Fibroblast of upper back skin (primary cell): ENCODE data around the gene TRAF5.
"Not testable (repeated sequence)": the region's sequence is repeated elsewhere in the genome, so short reads cannot be mapped to it uniquely, and the experiment has no call there.

Experiments
- DNase-seq: peaks from one replicate; pipeline ENCODE4 v3.0.0-alpha.2; 2013

Gene TRAF5, protein sequence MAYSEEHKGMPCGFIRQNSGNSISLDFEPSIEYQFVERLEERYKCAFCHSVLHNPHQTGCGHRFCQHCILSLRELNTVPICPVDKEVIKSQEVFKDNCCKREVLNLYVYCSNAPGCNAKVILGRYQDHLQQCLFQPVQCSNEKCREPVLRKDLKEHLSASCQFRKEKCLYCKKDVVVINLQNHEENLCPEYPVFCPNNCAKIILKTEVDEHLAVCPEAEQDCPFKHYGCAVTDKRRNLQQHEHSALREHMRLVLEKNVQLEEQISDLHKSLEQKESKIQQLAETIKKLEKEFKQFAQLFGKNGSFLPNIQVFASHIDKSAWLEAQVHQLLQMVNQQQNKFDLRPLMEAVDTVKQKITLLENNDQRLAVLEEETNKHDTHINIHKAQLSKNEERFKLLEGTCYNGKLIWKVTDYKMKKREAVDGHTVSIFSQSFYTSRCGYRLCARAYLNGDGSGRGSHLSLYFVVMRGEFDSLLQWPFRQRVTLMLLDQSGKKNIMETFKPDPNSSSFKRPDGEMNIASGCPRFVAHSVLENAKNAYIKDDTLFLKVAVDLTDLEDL

DNA sequence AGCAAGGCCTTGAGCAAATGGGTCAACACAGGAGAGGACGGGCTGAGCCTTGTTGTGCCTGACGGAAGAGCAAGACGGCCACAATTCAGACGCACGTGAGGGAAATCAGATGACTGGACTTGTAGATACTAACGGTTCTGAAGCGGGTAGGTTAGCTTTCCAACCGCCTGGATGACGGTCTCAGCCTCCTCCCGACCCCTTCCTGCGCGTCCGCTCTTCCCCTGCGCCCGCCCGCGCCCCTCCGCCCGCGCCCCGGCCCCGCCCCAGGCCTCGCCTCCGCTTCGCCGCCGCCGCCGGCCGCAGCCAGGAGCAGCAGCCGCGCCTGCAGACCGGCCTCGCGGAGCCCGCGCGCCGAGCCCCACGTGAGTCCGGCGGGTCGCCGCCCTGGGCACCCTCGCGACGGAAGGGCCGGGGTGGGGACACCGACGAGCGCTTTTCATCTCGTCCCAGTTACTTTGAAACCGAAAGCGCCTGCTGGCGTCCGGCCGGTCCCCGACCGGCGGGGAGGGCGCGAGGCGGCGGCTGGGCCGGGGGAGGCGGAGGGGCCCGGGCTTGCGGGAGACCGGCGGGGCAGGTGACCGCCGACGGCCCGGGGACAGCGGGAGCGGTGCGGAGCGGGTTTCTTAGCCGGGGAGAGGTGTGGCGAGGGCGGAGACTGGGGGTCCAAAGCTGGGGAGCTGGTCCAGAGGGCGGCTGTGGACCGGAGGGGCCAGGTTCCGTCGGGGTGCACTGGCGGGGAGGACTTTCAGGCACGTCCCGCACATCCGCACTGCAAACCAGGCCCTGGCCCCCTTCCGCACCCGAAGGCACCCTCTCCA is at the start of gene TRAF5:
Gene TRAF5 (plus strand): TSS at position 306 of the 818 bp plus-strand sequence. CDS start 26,407 bp downstream, outside the sequence.
- DNase-seq = peak; percentile 45

DNA sequence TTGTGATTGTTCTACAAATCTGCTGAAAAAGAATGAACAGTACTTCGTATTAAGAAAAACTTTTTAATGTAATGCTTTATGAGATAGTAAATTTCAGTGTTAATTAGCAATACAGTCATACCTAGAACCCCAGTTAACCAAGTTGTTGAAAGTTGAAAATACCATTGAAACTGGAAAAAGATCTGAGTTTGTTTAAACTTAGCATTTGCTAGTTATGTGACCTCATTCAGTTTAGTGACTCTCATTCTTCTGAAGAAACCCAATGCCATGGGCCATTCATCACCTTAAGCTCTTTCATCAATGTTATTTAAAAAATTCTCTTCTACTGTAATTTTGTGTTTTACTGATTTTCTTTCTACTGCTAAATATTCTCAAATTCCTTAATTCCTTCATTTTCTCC is 47.3 kb upstream of the TRAF5 start:
- no peak for DNase-seq

DNA sequence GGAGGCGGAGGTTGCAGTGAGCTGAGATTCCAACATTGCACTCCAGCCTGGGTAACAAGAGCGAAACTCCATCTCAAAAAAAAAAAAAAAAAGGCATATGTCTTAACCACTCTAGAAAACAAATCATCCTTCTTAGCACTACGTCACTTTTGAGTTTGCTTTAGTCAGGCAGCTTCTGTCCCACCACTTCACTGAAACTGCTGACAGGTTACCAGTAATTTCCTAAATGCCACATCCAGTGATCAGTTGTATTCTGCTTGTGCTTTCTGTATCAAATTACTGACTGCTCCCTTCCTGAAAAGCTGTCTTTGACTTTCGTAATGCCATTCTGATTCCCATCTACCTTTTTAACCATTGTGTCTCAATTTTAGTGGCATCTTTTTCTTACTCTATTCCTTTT is 45.7 kb upstream of the TRAF5 start:
- DNase-seq = no peak

DNA sequence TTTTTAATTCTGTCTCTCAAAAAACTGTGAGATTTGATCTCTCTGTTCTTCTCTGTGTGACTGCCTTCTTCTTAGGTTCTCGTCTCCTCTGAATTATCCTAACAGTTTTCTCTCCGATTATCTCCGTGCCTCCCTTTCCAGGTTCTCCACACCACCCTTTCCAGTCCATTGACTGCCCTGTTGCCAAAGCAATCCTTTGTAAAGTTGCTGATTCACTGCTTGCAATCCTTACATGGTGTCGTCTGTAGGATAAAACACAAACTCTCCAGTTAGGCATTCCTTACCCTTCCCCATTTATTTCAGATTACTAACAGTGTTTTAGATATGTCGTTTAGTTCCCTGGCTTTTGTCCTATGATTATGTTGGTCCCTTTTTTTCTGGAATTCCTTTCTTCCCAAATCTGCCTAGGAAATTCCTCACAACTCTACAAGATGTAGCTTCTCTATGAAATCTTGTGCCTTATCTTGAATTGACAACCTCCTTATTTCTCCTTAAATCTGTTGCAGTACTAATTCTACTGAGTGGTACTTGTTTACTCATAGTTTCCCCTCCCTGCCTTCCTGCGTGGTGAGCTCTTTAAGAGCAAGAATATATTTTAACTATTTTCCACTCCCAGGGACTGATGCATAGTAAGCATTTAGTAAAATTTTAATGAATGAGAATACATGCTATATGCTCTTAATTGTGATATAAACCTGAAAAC is 45.2 kb upstream of the TRAF5 start:
- DNase-seq = peak; percentile 8

DNA sequence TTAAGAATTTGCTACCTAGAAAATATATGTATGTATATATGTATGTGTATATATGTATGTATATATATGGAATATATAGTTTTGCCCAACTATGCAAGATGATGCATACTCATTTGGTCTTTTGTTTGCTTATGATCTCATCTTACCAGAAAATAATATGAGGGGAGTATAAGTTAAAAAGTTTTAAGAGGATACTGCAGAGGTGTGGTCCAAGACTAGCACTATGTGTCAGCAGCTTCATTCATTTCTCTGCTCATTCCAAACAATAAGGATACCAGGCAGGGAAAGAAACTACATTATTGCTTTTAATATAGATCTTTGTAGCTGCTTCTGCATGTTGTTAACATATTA is 44.6 kb upstream of the TRAF5 start:
- DNase-seq = no peak

DNA sequence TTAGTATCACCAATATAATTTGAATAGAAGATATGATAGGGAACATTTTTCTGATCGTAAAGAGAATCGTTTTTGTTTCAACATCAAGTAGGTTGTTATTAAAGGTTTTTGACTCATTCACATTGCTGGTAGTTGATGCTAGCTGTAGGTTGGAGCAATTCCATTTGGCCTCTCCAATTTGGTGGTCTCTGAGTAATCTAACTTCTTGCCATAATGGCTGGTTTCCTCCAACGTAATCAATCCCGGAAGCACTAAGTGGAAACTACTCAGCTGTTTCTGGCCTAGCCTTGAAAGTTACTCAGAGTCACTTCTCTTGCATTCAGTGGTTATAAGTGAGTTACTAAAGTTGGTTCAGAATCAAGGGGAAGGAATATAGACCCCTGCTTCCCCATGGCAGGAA is 41.4 kb upstream of the TRAF5 start:
- peak; percentile 54 for DNase-seq

DNA sequence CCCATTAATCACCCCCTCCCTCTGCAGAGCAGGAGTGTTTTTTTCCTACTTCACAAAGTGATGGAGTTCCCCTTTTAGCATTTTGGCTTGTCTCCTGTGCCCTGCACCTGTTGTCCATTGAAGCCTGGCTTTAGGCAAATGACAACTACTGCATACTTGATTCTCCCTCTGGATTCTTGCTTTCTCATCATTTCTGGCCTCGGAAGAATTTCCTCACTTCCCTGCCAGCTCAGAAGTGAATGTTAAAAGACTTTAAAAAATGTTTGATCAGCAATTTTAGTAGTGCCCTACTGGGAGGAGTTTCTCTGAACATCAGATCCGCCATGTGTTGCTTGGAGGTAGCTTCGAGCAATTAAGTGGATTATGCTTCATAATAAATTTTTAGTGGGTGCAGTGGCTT is 39.4 kb upstream of the TRAF5 start:
- no peak for DNase-seq

DNA sequence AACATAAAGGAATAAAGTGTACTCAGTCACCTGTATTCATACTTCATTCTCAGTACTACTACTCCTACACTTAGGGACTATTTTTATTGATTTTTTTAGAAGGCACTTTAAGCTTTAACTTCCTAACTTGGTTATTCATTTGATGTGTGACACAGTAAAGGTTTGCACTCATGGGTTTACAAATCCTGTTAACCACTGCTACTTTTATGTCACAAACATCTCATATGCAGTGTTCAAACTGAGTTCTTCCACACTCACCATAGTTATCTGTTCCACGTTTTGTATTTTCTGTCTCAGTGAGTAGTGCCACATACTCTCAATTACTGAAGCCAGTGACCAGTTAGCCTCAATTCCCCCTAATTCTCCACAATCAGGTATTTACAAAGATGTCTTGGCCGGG is 34.2 kb upstream of the TRAF5 start:
- DNase-seq = no peak

DNA sequence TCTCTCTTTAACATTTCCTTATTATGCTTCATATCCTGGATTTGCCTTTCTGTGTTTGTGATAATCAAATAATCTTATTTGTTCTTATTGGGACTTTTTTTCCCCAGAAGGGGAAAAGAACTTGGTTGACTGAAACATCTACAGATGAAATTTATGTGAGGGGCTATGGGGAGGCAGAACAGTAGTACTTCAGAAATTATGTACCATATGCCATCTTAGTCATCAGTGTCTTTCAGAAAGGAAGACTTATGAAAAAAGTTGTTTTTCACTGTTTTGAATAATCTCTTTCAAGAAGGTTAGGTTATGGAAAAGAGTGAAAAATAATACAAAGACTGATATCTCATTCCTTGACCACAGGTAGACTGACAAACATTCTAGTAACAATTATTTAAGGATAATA is 30.2 kb upstream of the TRAF5 start:
- DNase-seq = no peak

DNA sequence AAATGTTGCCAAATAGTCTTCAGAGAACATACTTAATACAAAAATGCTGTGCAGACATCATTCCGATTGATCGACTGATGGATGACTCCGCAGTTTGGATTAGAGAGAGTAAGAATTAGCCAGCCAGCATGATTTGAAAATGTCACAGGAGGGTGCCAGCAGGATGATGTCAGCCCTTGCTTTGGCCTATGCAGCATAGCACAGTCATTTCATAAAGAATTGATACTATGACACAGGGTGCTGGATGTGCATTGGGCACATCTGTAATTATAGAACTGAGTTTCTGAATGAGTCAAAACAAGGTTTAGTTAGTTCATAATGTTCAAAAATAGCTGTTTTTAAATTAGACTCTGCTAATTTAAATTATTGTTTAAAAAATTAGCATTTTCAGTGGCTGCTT is 21.6 kb upstream of the TRAF5 start:
- peak; percentile 37 for DNase-seq

DNA sequence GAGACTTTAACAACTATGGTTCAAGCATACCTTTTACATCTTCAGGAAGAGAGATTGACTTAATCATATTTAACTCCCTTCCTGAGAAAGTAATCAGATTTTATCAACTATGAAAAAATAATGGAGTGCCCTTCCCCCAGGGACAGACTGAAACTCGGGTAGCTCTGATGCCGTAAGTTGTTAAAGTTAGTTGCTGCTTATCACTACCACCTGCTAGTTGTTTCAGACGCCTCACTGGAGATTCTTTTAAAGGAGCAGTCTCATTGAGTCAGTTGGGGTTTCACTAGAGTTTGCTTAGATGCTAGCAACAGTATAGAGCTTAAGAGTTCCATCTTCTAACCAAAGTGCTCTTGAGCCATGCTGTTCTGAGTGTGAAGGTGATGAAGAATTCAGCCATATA is 17.0 kb upstream of the TRAF5 start:
- no peak for DNase-seq

DNA sequence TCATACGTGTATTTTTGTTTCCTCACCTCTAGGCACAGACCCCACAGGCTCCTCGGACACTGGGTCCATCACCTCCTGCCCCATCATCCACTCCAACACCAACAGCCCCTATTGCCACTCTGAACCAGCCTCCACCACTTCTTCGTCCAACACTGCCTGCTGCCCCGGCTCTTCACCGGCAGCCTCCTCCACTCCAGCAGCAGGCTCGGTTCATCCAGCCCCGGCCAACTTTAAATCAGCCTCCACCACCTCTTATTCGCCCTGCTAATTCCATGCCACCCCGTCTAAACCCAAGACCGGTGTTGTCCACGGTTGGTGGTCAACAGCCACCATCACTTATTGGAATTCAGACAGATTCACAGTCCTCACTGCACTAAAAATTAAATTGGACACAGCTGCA is 13.2 kb upstream of the TRAF5 start:
- DNase-seq = no peak

DNA sequence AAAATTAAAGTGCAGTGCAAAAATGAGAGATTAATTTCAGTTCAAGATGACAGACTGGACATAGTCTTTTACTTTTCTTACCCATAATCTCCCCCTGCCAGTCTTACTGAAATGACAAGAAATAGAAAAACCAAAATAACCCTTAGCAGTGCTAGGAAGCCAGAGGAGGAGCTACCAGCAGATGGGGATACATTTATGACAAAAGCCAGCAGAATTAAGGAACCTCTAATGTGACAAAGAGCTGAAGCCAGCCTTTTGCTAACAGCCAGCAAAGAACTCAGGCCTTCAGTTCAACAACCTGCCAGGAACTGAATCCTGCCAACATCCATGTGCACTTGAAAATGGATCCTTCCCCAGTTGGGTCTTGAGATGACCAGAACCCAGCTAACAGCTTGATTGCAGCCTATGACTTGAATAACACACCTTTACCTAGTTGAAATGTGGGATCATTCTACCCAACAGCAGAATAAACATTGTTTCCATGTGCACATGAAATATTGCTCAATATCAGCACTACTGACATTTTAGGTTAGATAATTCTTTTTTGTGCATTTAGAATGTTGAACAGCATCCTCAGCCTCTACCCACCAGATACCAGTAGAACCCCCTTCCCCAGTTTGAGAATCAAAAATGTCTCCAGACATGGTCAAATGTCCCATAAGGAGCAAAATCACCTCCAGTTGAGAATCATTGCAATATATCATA is 7.9 kb upstream of the TRAF5 start:
- no peak for DNase-seq

DNA sequence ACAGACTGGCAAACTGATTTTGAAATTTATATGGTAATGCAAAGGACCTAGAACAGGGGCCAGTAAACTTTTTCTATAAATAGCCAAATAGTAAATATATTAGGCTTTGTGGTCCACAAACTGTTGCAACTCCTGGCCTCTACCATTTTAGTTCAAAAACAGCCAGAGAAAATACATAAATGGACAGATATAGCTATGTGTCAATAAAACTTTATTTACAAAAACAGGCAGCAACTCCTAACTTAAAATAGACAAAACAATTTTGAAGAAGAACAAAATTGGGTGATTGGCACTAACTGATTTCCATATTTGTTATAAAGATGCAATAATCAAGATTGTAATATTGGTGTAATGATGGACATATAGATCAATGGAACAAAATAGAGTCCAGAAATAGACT is 6.7 kb upstream of the TRAF5 start:
- no peak for DNase-seq

DNA sequence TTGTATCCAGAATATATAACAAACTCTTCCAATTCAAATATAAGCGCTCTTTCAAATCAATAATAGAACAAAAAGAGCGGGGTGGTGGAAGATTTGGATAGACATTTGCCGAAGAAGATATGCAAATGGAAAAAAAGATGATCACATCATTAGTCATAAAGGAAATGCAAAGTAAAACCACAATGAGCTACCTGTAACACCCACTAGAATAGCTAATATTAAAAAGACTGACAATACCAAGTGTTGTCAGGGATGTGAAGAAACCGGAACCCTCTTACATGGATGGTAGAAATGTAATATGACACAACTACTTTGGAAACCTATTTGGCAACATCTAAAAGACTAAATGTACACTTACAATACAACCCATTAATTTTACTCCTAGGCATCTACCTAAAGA is 5.7 kb upstream of the TRAF5 start:
- DNase-seq = no peak

DNA sequence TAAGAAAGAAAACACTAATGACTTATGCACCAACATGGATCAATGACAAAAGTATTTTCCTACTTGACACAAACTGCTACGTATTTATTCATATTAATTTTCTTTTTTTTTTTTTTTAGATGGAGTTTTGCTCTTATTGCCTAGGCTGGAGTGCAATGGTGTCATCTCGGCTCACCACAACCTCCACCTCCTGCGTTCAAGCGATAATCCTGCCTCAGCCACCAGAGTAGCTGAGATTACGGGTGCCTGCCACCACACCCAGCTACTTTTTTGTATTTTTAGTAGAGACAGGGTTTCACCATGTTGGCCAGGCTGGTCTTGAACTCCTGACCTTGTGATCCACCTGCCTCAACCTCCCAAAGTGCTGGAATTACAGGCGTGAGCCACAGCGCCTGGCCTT is 5.0 kb upstream of the TRAF5 start:
- DNase-seq = not testable (repeated sequence)

DNA sequence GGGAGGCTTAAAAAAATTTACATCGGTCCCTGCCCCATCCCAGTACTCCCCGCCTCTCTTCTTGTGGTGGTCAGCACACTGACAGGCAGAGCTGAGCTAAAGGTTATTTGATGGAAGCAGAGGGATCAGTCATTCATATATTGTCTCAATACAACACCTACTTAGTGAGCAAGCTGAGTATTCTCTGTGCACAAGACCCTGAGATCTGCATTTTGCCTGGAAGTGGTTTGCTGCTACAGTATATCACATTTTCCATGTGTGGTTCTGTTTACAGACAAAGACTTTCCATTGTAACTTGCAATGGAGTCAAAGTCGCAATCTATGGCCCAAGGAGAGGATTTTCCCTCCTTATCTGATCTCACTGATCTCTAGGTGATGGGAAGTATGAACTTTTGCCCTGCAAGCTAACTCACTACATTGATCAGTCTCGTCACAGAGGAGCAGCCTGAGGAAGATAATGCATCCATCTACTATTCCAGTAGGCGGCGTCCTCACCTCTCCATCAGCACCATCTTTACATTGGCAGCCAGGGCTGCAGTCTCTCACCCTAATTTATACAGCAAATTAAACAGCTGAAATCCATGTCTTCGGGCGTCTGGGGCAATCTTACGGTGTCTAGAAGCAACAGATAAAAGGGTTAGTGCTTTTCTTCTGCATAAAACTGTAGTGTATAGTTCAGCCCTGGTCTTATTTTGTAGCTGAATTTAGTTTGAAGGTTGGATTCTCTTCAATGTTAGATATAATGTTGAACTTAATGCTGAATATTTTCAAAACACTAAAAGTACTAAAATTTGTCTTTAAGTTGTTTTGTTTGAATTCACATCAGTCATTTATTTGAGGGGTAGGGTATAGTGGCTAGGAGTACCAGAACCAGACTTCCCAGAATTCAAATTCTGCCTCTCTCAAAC is 3.2 kb upstream of the TRAF5 start:
- peak; percentile 68 for DNase-seq

DNA sequence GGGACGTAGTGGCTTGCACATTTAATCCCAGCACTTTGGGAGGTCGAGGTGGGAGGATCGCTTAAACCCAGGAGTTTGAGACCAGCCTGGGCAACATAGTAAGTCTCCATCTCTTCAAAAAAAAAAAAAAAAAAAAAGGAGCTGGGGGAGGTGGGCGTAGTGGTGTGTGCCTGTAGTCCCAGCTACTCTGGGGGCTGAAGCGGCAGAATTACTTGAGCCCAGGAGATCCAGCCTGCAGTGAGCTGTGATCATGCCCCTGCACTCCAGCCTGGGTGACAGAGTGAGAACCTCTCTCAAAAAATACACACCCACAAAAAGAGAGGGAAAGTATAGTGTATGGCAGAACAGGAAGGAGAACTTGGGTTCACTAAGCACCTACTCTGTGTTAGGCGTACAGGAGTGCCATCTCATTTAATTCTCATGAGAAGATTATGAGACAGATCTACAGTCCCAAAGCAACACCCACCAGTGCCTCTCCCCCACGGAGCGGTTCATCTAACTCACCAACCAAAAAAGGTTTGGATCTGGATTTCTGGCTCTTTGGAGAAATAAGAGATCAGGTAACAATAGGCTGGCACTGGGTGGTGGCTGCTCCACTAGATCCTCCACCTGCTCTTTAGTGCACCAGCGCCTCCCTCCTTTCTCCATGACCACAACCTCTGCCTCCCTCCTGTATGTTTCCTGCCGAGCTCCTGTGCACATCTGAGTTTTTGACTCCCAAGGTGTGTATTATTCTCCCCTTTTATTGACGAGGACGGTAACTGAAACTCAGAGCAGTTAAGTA is 1.4 kb upstream of the TRAF5 start:
- no peak for DNase-seq

DNA sequence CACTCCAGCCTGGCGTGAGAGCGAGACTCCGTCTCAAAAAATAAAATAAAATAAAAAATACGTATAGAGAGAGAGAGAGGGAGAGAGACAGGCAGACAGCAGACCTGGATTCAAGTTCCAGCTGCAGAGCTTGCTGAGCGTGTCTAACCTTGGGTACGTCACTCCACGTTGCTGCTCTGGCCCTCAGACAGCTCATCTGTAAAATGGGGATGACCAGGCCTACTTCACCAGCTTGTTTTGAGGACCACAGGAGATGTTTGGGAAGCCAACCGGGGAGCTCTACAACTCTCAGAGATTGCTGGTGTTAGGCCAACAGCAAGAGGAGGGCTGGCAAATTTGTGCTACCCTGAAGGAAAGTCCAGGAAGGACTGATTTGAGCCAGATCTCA is 499 bp upstream of the TRAF5 start:
- DNase-seq = no peak

DNA sequence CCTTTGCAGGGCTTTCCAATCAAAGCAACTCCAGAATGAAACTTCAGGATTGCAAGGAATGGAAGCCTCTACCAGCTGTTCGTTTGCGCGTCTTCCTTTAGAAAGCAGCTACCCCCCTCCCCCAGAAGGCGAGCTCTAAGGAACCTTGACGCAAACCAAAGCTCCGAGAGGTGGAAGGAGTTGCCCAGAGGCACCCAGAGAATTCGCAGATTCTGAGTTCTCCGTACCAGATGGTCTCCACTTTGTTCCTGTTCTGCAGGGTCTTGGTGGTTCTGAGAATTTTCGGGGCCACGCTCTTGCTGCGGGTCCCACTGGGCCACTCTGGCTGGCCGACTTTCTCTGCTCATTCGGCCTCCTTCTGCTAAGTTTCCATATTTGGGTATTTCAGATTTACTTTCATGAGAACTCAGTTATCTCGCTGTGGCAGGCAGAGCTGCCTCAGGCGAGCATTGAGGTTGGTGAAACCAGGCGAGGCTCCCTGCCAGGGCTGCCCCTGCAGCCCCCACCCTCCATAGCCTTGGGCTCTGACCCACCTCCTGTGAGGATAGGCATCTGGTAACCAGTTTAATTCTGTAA is 801 bp downstream of the TRAF5 start:
- peak; percentile 61 for DNase-seq
